T-helper 9 cell (primary cell): ENCODE measurements around the gene GSK3A.
A peak's percentile ranks its signal among the peaks of the same experiment; 100 is the strongest.
"Not testable (repeated sequence)": the region's sequence is repeated elsewhere in the genome, so short reads cannot be mapped to it uniquely, and the experiment has no call there.

Experiments used
- DNase-seq: peaks from one replicate; pipeline ENCODE4 v3.0.0-alpha.2; 2020

GSK3A gene

GRCh38 chr19:42268142-42268703, 25.8 kb upstream of the GSK3A start:
- DNase-seq: peak; percentile 95

GRCh38 chr19:42267644-42268141, 25.3 kb upstream of the GSK3A start:
- no peak for DNase-seq

- not testable (repeated sequence) for DNase-seq
Measured at GRCh38 chr19:42266928-42267603, 24.7 kb upstream of the GSK3A start.

GRCh38 chr19:42266105-42266504, 23.7 kb upstream of the GSK3A start:
- not testable (repeated sequence) for DNase-seq

- DNase-seq: no peak
Measured at GRCh38 chr19:42261763-42262162, 19.4 kb upstream of the GSK3A start.

- DNase-seq: not testable (repeated sequence)
Measured at GRCh38 chr19:42257842-42258241, 15.4 kb upstream of the GSK3A start.

GRCh38 chr19:42255766-42256745, 13.7 kb upstream of the GSK3A start:
- no peak for DNase-seq

GRCh38 chr19:42254850-42255765, 12.7 kb upstream of the GSK3A start, which contains the start of gene ERF:
Gene ERF (minus strand): TSS chr19:42255128. CDS start chr19:42254999, 129 bp downstream.
- DNase-seq: peak; percentile 94

- peak; percentile 70 for DNase-seq
Measured at GRCh38 chr19:42254089-42254849, 11.9 kb upstream of the GSK3A start.

- peak; percentile 64 for DNase-seq
Measured at GRCh38 chr19:42253245-42254088, 11.1 kb upstream of the GSK3A start.

- no peak for DNase-seq
Measured at GRCh38 chr19:42252365-42253244, 10.2 kb upstream of the GSK3A start.

- DNase-seq: no peak
Measured at GRCh38 chr19:42251572-42252358, 9.4 kb upstream of the GSK3A start.

GRCh38 chr19:42250666-42251531, 8.5 kb upstream of the GSK3A start:
- no peak for DNase-seq

GRCh38 chr19:42250183-42250665, 7.8 kb upstream of the GSK3A start:
- no peak for DNase-seq

- no peak for DNase-seq
Measured at GRCh38 chr19:42249769-42250168, 7.4 kb upstream of the GSK3A start.

GRCh38 chr19:42249149-42249750, 6.8 kb upstream of the GSK3A start:
- DNase-seq: no peak
